Stimulated activated CD4-positive, alpha-beta T cell treated with anti-CD3 and anti-CD28 coated beads, Interleukin-15, amount 100 ng/mL, for 24 hours (primary cell): ENCODE data around the gene DNM1.
"Not testable (repeated sequence)": the region's sequence is repeated elsewhere in the genome, so short reads cannot be mapped to it uniquely, and the experiment has no call there.

Experiments used
- DNase-seq: peaks from one replicate; pipeline ENCODE4 v3.0.0-alpha.2; 2020

The DNM1 gene

DNA sequence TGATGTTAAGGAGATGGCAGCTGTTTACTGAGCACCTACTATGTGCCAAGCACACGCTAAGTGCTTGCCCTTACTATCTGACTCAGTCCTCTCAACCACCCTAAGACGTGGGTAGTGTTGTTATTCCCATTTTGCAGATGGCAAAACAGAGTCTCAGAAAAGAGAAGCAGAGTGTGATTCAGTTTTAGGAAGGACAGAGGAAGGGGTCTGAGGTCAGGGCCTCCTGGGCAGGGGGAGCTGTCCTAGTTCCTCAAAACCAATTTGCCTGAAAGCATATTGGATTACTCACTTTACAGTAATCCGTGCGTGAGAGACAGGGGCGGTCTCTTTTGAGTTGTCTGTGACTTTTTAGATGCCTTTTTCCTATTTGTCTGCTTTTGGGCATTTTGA is 23.2 kb downstream of the DNM1 start:
- no peak for DNase-seq

DNA sequence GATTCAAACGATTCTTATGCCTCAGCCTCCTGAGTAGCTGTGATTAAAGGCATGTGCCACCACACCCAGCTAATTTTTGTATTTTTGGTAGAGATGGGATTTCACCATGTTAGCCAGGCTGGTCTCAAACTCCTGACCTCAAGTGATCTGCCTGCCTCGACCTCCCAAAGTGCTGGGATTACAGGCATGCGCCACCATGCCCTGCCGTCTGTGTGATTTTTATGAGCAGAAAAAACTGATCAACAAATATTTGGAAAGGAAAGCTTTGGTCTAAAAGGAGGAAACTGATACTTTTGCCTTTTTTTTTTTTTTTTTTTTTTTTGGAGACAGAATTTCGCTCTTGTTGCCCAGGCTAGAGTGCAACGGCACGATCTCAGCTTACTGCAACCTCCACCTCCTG is 27.7 kb downstream of the DNM1 start:
- not testable (repeated sequence) for DNase-seq

- DNase-seq, result peak; percentile 33
Observed at GRCh38 chr9:128231638-128232527, 28.7 kb downstream of the DNM1 start.

DNA sequence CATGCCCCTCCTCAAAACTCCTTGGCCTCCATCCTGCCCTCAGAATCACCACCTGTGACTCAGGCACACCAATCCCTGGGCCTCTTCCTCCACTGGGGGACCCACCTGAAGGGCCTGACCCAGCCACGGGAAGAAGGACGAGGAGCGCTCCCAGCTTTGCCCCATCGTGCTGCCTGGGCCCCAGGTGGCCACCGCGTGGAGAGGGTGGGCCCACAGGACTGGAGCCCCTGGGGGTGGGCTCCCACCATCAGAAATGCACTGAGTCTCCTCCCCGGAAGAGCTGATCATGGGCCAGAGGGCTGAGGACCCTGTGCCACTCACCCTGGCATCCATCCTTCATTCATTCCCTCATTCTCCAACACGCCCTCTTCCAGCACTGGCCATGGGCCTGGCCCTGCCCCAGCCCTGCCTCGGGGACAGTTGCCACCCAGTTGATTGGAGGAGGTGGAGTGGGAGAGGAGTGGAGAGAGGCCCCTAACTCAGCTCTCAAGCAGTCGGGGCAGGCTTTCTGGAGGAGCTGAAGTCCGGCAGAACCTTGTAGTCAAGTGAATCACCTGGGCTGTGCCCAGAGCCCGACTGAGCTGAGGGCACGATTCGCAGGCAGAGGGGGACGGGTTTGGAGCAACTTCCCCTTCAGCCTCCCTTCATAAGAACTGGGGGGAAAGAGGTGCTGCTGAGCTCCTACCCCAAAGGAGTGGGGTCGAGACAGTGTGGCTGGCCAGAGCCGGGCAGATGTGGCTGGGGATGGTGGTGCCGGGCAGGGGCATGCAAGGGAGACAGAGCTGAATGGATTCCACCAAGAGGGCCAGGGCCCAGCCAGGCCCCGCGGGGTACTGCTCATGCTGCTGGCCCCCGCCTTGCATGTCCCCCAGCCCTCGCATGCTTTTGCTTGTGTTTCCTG is 29.6 kb downstream of the DNM1 start:
- no peak for DNase-seq

GRCh38 chr9:128233817-128234406 is 30.7 kb downstream of the DNM1 start:
- DNase-seq, result no peak

GRCh38 chr9:128242124-128242523 is 38.9 kb downstream of the DNM1 start:
- DNase-seq, result no peak

DNA sequence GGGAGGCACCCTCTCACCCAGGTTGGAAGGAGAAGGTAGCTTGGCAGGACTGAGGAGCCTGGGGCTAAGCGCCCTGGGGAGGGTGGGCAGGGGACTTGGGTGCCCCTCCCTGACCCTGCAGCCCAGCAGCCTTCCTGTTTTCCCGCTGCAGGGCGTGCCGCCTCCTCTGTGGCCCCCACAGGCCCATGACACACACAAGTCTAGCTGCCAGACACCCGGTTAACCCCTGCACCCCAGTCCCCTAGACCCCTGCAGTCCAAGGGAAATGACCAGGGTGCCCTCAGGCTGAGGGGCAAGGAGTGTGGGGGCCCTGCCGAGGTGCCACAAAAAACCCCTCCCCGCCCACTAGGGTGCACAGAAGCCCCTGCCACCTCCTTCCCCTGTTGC is 39.6 kb downstream of the DNM1 start:
- no peak for DNase-seq

DNA sequence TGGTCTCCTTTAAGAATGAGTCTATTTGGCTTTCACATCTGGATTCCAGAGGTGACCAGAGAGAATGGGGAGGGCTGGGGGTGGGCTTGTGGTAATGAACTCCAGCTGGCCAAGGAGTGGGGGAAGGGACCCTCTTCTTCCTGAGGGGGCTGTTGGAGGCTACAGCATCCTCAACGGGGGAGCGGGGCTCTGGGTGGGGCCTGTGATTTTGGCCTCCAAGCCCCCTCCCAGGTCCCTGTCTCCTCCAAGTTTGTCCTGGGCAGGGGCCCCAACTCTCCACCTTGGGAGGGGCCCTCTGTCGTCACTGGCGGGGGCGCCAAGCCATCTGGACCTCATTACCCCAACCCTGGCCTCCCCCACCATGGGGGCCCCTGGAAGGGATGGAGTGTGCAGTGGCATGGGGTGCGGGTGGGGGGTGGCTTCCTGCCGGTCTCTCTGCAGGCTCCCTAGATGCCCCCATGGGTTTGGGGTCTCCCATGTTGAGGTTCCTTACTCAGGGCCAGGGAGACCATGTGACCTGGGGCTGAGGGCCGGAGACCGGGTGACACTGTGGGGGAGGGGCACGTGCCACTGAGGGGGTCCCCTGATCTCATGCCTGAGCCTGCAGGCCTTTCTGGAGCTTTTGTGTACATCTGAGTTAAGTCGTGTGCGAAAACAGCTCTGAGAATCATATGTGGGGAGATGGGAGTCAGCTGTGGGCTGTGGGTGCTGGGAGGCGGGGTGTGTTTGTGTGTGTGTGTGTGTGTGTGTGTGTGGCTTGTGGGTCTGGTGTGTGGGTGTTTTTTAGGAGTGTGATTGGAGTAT is 40.2 kb downstream of the DNM1 start:
- no peak for DNase-seq

GRCh38 chr9:128244091-128244836 is 41.1 kb downstream of the DNM1 start:
- no peak for DNase-seq

DNA sequence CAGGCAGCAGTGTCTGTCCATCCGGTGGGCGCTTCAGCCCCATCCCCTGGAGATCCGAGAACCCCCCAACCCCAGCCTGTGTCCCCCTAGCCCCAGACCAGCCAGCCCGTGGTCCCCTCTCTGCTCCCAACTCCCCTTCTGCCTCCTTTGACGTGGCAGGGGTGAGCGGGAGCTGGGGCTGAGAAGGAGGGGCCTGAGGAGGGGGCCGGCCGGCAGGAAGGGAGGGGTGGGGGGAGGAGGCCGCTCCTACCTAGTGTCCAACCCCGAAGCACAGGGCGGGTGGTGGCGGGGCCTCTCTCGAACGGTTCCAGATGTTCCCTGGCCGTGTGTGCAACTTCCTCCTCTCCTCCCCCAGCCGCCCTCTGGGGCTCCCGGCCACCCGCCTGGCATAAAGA is 41.7 kb downstream of the DNM1 start:
- DNase-seq, result no peak

DNA sequence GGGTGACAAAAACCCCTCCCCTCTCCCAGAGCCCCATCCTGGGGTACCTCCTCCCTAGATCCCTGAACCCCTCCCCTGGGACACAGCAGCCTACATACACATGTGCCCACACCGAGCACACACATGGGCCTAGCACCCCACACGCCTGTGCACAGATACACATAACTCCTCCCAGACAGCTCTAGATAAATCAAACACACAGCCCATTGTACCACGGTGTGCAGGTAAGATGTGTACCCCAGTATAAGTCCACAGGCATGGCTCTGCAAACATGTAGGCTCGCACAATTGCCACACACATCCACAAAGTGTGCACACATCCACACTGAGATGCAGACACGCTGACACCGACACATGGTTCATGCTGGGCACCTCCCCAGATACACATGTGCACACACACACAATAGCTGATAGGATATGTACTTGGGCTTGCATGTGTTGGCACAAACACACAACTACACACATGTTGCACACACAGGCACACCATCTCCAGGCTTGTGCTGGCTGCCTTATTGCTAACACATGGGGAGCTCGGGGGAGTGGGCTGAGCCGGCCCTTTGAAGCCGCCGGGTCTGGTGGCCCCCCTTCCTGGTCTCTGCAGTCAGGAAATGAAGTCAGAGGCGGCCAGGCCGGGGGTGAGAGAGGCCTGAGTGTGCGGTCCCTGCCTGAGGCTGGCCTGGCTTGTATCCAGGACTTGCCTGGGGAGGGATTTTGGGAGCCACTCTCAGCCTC is 42.4 kb downstream of the DNM1 start:
- no peak for DNase-seq

GRCh38 chr9:128246471-128246870 is 43.3 kb downstream of the DNM1 start:
- no peak for DNase-seq

DNA sequence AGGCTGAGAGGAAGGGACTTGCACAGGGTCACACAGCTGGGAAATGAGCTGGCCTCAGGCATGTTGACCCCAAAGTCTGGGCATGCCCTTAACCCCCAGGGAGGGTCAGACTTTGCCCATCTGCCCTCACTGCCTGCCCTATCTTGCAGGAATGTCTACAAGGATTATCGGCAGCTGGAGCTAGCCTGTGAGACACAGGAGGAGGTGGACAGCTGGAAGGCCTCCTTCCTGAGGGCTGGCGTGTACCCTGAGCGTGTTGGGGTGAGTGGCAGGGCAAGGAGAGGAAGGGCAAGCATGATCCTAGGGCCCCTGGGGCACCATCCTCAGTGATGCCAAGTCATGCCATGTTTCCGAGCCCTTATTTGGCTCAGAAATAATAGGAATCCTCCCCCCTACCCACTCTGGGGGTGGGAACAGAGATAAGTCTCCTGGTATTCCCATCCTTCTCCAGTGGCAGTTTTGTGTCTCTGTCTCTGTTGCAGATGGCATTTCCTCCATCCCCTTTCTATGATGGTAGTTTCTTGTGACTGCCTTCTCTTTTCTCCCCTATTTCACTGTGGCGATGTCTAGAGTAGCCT is 44.1 kb downstream of the DNM1 start:
- DNase-seq, result no peak

GRCh38 chr9:128249558-128249907 is 46.4 kb downstream of the DNM1 start:
- DNase-seq, result no peak

- DNase-seq, result peak; percentile 98
Observed at GRCh38 chr9:128249908-128250838, 47.0 kb downstream of the DNM1 start.

GRCh38 chr9:128250839-128251731 is 47.9 kb downstream of the DNM1 start:
- peak; percentile 16 for DNase-seq

GRCh38 chr9:128251732-128252100 is 48.5 kb downstream of the DNM1 start:
- no peak for DNase-seq

DNA sequence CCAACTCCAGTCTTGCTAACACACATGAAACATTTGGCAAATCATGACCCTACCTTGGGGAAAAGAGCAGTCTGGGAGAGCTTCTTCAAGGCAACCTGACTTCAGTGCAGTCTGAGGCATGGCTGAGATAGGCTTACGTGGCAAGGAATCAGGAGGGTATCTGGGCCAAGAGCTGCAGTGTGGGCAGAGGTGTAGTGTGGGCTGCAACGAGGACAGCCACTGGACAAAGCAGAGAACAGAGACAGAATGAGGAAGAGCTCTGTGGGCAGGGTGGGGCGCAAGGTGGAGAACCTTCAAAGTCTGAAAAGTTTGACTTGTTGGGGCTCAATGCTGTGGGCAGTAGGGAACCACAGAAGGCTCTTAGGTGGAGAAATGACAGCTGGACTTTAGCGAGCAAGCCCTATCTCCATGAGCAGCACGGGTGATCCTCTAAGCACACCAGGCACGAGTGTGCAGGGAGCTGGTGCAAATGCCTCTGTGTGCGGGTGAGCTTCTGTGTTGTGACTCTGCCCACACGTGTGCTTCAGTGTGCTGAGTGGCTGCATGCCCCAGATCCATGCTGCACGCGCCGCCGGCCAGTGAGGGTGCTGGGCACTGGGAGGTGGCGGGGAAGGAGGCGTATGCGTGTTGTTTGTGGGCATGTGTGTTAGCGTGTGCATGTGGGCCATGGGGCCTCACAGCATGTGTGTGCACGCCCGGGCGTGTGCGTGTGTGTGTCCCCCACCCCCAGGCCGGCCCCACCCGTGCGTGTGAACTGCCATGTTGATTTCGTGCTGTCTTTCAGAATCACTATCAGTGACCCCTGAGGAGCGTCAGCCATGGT is 49.3 kb downstream of the DNM1 start:
- DNase-seq, result no peak
